Measurements from ENCODE around the gene PLA2G12A.

DNA sequence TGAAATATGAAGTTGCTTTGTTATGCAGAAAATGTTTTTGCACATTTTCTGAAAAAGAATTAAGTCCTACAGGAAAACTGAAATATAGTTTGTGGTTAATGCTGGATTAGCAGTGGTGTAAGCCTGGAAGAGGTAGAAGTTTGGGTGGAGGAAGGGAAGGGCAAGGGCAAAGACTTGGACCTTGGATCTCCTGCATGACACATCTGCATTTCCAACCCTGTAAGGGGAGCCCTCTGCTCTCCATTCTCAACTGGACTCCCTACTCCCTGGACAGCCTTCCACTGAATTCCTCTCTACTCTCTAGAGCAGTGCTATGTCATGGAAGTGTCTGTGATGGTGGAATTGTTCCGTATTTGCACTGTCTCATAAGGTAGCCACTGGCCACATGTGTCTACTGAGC, 31.2 kb downstream of the PLA2G12A start:
- TF ChIP-seq, protein P1, sequence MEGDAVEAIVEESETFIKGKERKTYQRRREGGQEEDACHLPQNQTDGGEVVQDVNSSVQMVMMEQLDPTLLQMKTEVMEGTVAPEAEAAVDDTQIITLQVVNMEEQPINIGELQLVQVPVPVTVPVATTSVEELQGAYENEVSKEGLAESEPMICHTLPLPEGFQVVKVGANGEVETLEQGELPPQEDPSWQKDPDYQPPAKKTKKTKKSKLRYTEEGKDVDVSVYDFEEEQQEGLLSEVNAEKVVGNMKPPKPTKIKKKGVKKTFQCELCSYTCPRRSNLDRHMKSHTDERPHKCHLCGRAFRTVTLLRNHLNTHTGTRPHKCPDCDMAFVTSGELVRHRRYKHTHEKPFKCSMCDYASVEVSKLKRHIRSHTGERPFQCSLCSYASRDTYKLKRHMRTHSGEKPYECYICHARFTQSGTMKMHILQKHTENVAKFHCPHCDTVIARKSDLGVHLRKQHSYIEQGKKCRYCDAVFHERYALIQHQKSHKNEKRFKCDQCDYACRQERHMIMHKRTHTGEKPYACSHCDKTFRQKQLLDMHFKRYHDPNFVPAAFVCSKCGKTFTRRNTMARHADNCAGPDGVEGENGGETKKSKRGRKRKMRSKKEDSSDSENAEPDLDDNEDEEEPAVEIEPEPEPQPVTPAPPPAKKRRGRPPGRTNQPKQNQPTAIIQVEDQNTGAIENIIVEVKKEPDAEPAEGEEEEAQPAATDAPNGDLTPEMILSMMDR (IDR thresholded peaks at IDR 0.05; ENCODE audit: borderline replicate concordance, extremely low read depth, low read length, poor library complexity, severe bottlenecking), result no peak
- TF ChIP-seq EZH2 (IDR thresholded peaks at IDR 0.05; ENCODE audit: borderline replicate concordance, low read depth, low read length, severe bottlenecking), result no peak
